ENCODE results near the gene THRB.

Gene THRB

DNA sequence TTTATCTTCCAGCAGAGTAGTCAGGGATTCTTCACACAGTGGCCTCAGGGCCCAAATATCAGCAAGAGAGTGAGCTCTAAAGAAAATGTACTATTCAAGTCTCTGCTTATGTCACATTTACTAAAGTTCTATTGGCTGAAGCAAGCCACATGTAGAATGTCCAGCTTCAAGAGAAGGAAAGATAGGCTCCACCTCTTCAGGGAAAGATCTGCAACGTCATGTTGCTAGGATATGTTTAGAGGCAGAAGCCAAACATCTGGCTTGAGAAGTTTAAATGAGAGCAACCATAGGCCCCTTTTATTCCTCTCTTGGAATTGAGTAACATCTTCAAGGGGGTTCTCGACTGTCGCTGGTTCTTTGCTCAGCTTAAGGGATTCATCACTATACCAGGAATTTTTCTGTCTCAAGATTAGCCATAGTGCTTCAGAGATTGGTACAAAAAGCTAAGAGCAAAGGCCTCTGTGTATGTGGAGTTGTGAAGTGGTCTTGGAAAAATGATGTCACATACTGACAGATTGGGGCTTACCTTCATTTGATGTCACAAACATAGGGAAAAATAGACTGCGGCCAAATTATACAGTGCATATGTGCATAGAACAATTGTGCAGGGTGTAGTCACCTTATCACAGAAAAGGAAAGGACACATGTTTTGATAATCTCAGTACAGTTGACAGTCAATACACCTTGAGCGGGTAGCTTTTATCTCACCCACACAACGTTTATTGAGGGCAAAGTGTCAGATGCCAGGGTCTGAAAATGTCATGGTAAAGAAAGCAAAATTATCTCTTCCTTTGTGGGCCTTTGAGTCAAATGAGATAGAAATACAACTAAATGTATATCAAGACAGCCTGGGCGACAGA lies 11.3 kb upstream of the THRB start:
- DNase-seq (ENCODE audit: low spot score) = no peak
- no peaks in the 10 kb centered on the region for H3K4me1 Mint-ChIP-seq (ENCODE audit: low read depth)
- no peaks in the 10 kb centered on the region for H3K27me3 Mint-ChIP-seq (ENCODE audit: low read depth)
- H3K27ac Mint-ChIP-seq = no peak overlapping the region
- no peaks in the 10 kb centered on the region for H3K36me3 Mint-ChIP-seq (ENCODE audit: low read depth)
- H3K4me3 Mint-ChIP-seq = no peak overlapping the region
- no peaks in the 10 kb centered on the region for H3K9me3 Mint-ChIP-seq

DNA sequence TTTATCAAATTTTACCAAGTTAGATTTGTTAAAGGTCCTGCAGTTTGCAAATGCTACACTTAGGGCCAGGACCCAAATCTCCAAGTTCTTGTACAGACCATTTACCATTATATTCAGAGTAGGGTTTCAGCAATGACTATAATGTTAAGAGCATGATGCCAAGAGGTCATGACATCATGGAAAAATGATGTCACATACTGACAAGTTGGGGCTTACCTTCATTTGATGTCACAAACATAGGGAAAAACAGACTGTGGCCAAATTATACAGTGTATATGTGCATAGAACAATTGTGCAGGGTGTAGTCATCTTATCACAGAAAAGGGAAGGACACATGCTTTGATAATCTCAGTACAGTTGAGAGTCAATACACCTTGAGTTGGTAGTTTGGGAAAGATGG lies 10.1 kb upstream of the THRB start:
- no peak overlapping the region for H3K4me3 Mint-ChIP-seq
- no peaks in the 10 kb centered on the region for H3K36me3 Mint-ChIP-seq (ENCODE audit: low read depth)
- H3K27me3 Mint-ChIP-seq (ENCODE audit: low read depth) = no peaks in the 10 kb centered on the region
- H3K27ac Mint-ChIP-seq = no peak overlapping the region
- no peak for DNase-seq (ENCODE audit: low spot score)
- no peaks in the 10 kb centered on the region for H3K4me1 Mint-ChIP-seq (ENCODE audit: low read depth)
- H3K9me3 Mint-ChIP-seq = no peaks in the 10 kb centered on the region

DNA sequence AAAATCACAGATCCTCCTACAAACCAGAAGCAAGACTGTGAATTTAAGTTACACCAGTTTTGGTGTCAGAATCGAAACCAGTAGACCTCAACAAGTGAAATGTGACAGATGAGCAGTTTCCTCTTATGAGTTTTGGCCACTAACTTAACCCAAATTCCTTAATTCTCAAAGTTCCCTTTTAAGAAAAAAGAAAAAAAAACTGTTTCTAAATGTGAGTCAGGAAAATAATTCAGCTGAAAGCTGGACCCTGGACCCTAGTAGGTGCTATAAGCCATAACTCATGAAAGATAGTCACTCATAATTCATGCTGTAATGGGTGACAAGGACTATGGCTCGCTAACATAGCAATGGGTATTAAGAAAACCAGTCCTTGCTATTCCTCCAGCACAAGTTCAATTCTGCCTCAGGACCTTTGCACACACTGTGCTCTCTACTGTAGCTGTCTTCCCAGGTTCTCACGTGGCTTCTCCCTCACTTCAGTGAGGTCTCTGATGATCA lies 9.0 kb upstream of the THRB start:
- Mint-ChIP-seq H3K27me3 (ENCODE audit: low read depth) (no peaks in the 10 kb centered on the region), H3K4me3 (no peak overlapping the region), H3K4me1 (ENCODE audit: low read depth) (no peaks in the 10 kb centered on the region), H3K9me3 (no peaks in the 10 kb centered on the region), H3K27ac (no peak overlapping the region), H3K36me3 (ENCODE audit: low read depth) (no peaks in the 10 kb centered on the region)
- no peak for DNase-seq (ENCODE audit: low spot score)

DNA sequence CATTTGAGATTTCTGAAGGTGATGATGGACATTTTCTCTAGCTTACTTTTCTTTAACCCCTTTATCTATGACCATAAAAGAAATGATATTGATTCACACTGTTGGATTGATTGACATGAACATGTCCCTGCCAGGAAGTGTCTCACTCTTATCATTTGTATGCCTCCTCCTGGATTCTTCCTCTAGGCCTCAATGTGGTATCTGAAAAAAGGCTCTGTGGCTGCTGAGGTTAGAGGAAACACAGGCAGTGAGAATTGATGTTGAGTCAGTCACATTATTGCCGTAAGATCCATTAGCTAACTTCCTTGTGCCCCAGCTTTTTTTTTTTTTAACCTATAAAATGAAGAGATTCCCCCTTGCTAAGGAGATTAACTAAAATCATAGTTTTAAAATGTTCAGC lies 8.0 kb upstream of the THRB start:
- Mint-ChIP-seq H3K36me3 (ENCODE audit: low read depth) (no peaks in the 10 kb centered on the region), H3K27ac (no peak overlapping the region), H3K4me1 (ENCODE audit: low read depth) (no peaks in the 10 kb centered on the region), H3K9me3 (no peaks in the 10 kb centered on the region), H3K4me3 (no peak overlapping the region), H3K27me3 (ENCODE audit: low read depth) (peaks cover 5% of the 10 kb centered on the region)
- DNase-seq (ENCODE audit: low spot score) = no peak

DNA sequence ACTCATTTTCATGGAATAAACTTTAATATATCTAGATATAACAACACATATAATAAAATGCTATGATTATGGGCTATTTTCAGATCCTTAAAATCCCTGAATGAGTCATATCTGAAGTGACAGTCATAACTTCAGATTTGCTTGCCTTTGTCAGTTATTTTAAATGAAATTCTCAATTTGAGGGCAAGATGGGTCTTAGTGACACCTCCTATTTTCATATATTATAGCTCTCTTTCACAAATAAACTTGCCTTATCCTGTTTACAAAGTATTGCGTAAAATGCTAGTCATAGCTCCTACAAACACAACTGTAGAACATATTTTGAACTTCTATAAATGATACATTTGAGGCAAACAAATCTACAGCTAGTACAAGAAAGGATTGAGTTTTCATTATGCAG lies 6.2 kb upstream of the THRB start:
- H3K36me3 Mint-ChIP-seq (ENCODE audit: low read depth) = no peaks in the 10 kb centered on the region
- no peak overlapping the region for H3K27ac Mint-ChIP-seq

DNA sequence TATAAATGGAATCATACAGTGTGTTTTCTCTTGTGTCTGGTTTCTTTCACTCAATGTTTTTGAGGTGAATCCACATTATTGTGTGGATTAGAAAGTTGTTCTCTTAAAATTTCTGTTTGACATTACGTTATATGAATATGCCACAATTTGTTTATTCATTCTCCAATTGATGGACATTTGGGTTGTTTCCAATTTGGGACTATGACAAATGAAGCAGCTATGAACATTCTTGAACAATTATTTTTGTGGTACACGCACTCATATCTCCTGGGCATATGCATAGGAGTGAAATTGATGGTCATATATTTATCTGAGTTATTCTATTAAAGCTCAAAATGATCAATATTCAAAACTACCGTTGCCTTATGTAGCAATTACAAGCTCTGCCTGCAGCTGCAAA lies 5.3 kb upstream of the THRB start:
- no peak overlapping the region for H3K4me3 Mint-ChIP-seq
- H3K27ac Mint-ChIP-seq = no peak overlapping the region
- no peaks in the 10 kb centered on the region for H3K9me3 Mint-ChIP-seq
- H3K4me1 Mint-ChIP-seq (ENCODE audit: low read depth) = no peaks in the 10 kb centered on the region
- no peak for DNase-seq (ENCODE audit: low spot score)
- H3K27me3 Mint-ChIP-seq (ENCODE audit: low read depth) = peaks cover 27% of the 10 kb centered on the region
- no peaks in the 10 kb centered on the region for H3K36me3 Mint-ChIP-seq (ENCODE audit: low read depth)

More for the DNA sequence above, 6.2 kb upstream of the THRB start:
- Mint-ChIP-seq H3K4me1 (ENCODE audit: low read depth) (no peaks in the 10 kb centered on the region), H3K4me3 (no peak overlapping the region), H3K27me3 (ENCODE audit: low read depth) (peaks cover 21% of the 10 kb centered on the region), H3K9me3 (no peaks in the 10 kb centered on the region)
- no peak for DNase-seq (ENCODE audit: low spot score)

DNA sequence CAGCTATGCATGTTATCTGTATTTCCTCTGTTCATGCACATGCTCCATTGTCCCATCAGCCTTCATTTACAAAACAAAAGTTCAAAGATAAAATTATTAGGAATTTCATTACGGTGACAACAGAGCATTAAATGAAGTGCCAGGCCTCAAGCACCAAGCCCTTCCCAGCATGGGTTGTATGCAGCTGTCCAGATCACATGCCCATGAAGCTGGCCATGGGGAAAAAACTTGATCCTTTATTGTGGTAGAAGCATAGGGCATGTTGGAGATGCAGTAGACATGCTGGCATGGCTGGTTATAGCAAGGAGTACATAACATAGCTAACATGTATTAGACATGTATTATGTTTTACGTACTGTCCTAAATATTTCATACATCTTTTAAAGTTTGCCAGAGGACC lies 4.1 kb upstream of the THRB start:
- no peak overlapping the region for H3K27ac Mint-ChIP-seq
- H3K4me3 Mint-ChIP-seq = no peak overlapping the region
- H3K9me3 Mint-ChIP-seq = no peaks in the 10 kb centered on the region
- peaks cover 33% of the 10 kb centered on the region for H3K27me3 Mint-ChIP-seq (ENCODE audit: low read depth)
- DNase-seq (ENCODE audit: low spot score) = no peak
- H3K36me3 Mint-ChIP-seq (ENCODE audit: low read depth) = no peaks in the 10 kb centered on the region
- H3K4me1 Mint-ChIP-seq (ENCODE audit: low read depth) = no peaks in the 10 kb centered on the region

DNA sequence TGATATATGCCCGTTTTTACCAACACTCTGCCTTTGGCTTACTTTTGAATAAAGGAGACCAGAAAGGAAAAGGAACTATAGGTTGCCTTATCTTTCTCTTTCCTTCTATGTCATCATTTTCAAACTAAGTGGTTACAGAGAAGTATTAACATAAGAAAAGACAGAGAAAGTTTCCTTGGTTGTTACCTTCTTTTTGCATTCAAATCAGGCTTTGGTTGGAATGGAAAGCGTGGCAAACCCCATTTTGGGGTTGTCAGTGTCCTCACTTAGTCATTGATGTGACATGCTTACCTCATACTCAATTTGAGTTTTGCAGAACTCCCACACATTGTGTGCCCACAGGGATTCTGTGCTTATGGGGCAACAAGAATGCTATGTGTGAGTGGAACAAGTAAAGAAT lies 3.7 kb upstream of the THRB start:
- DNase-seq (ENCODE audit: low spot score) = no peak
- Mint-ChIP-seq H3K9me3 (no peaks in the 10 kb centered on the region), H3K4me3 (no peak overlapping the region), H3K4me1 (ENCODE audit: low read depth) (no peaks in the 10 kb centered on the region), H3K36me3 (ENCODE audit: low read depth) (no peaks in the 10 kb centered on the region), H3K27me3 (ENCODE audit: low read depth) (peaks cover 36% of the 10 kb centered on the region), H3K27ac (no peak overlapping the region)

DNA sequence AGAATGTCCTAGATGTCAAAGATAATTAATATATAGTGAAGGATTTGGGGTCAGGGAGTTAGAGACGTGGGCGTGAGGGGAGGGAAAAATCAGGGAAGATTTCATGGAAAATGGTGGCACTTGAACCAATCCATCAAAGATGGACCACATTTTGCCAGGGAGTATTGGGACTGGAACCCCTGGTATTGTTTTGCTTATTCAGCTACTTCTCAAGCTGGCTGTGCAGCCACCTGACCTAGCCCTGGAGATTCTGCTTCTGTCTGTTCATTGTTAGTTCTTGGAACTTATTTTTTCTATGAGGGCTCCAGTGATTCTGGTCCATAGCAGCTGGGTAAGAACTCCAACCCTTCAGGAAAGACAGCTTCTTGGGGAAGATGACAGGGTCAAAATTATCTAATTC lies 3.3 kb upstream of the THRB start:
- no peak for DNase-seq (ENCODE audit: low spot score)
- Mint-ChIP-seq H3K4me3 (no peak overlapping the region), H3K4me1 (ENCODE audit: low read depth) (no peaks in the 10 kb centered on the region), H3K27me3 (ENCODE audit: low read depth) (peaks cover 39% of the 10 kb centered on the region), H3K27ac (no peak overlapping the region), H3K36me3 (ENCODE audit: low read depth) (no peaks in the 10 kb centered on the region), H3K9me3 (no peaks in the 10 kb centered on the region)

DNA sequence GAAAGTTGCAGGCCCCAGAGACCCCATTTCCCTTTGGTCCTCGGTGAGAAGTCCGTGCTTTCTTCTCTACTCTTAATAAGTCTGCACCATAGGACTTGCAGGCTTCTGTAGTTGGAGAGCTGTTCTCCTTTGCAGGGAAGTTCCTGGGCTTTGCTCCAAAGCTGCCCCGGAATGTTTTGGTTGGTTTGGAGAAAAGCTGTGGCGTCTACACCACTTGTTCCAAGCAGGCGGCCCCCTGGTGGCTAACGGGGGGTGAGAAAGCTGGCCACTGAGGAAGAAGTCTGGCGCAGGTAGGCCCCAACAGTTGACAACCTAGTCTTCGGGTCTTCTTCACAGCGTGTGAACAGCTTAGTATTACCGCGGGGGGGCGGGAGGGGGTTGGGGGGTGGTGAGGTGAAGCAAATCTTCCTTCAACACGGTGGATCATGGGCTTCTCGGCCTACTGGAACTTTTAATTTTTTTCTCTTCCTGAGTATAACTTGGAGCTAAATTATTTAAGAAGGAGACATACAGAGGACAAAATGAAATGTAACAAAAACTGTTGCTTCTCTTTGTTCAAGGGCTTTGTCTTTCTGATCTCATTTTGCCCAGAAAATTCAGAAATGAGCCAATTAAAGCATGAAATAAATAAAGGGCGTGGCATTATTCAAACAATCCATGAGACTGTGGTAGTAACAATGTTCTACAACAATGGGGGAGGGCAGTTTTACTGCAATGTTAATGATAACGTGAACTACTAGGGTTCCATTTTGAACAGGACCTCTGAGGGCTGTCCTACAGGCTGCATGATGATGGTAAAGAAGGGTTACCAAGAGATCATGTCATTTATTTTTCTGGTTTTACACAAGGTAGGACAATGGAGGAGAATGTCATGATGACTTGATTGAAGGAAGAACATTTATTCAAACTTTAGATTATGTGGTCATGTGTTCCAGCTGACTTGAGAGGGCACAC lies 2.2 kb upstream of the THRB start:
- Mint-ChIP-seq H3K36me3 (ENCODE audit: low read depth) (no peaks in the 10 kb centered on the region), H3K4me3 (no peak overlapping the region), H3K9me3 (no peaks in the 10 kb centered on the region), H3K4me1 (ENCODE audit: low read depth) (no peaks in the 10 kb centered on the region), H3K27ac (no peak overlapping the region), H3K27me3 (ENCODE audit: low read depth) (peaks cover 46% of the 10 kb centered on the region)
- DNase-seq (ENCODE audit: low spot score) = no peak

DNA sequence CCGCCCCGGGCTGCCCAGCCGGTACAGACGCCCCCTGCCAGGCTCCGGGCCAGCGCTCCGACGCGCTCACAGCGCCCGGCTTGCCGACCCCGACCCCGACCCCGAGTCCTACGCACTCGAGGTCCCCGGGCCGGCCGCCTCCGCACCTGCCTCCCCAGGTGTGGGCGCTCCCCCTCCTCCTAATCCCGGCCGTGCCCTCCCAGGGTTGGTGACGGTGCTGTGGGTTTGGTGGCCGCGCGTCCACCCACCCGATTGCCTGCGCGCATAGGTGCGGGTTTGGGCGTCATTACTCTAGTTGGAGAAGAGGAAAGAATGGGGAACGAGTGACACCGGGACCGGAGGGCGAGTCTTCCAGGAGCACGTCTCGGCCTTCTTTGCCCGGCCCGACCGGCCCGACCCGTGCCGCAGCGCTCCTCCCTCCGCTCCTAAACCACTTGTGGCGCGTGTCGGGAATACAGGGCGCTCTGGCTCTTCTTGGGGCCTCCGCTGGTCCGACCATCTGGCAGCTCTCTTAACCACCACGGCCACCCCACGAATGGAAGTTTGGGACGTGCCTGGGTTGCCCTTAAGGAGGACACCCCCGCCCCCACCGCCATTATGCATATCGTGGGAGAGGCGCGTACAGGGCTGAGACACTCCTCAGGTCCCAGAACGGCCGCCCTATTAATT lies 810 bp upstream of the THRB start:
- no peak overlapping the region for H3K4me3 Mint-ChIP-seq

DNA sequence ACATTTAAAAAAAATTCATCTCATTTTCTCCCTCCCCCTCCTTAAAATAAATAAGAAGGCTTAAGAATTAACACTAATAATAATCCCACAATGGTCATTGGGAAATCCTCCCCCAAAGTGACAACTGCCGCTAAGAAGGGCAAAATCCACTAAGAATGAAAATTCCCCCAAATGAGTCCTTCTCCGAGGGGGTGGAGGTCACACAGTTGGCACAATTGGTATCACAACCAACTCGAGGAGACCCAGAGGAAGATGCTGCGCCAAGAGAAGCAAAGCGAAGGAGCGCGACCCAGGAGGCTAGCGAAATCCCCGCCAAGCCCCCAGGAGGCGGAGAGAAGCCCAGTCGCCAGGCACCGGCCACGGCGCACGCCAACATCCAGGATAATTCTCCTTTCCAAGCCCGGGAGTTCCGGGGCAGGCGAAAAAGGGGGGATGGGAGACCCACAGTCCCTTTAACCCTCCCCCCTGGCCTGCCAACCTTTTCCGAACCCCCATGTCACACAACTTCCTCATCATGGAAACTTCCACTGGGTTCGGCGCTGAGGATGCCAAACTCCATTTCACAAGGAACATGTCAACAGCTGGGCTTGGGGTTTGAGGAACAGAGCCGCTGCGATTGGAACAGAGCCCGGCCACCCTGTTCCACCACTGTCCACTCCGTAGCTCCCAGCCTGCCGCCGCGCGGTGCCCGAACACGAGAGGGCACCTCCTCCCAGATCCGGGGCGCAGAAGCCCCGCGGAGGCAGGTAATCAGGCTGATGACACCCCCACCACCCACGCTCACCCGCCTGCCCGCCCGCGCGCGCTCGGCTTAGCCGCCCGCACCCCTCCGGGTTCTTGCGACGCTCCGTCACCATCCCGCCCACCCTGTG lies 668 bp downstream of the THRB start:
- peaks cover 46% of the 10 kb centered on the region for H3K27me3 Mint-ChIP-seq (ENCODE audit: low read depth)
- no peak overlapping the region for H3K4me3 Mint-ChIP-seq
- H3K36me3 Mint-ChIP-seq (ENCODE audit: low read depth) = no peaks in the 10 kb centered on the region
- no peak for DNase-seq (ENCODE audit: low spot score)
- H3K27ac Mint-ChIP-seq = no peak overlapping the region
- H3K4me1 Mint-ChIP-seq (ENCODE audit: low read depth) = no peaks in the 10 kb centered on the region
- H3K9me3 Mint-ChIP-seq = no peaks in the 10 kb centered on the region

More for the DNA sequence above, 810 bp upstream of the THRB start:
- Mint-ChIP-seq H3K9me3 (no peaks in the 10 kb centered on the region), H3K36me3 (ENCODE audit: low read depth) (no peaks in the 10 kb centered on the region), H3K4me1 (ENCODE audit: low read depth) (no peaks in the 10 kb centered on the region), H3K27ac (no peak overlapping the region), H3K27me3 (ENCODE audit: low read depth) (peaks cover 46% of the 10 kb centered on the region)
- no peak for DNase-seq (ENCODE audit: low spot score)

DNA sequence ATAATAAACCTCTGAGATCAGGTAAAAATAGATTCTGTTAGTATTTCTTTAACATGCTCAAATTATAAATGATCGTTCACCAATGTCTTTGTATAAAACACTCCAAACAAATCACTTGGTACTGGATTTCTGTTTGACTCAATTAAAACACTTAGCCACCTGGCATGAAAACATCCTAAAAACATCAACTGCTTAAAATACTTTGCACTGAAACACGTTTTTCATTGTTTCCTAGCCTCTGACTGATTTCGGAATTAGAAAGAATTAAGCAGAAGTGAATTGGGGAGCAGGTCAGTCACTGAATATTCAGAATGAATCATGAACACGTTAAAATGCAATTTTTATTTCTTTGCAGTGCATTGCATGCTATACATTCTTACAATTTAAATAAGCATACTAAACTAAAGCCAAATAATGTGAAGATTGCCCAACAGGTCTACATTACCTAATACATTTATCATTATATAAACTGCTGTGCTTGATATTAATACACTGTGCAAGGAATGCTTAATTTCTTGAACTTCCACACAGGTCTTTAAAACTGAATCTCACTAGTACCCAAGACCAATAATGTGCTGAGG lies 1.6 kb downstream of the THRB start:
- H3K4me3 Mint-ChIP-seq = no peak overlapping the region
- no peaks in the 10 kb centered on the region for H3K4me1 Mint-ChIP-seq (ENCODE audit: low read depth)
- no peaks in the 10 kb centered on the region for H3K36me3 Mint-ChIP-seq (ENCODE audit: low read depth)
- peaks cover 44% of the 10 kb centered on the region for H3K27me3 Mint-ChIP-seq (ENCODE audit: low read depth)
- no peaks in the 10 kb centered on the region for H3K9me3 Mint-ChIP-seq
- H3K27ac Mint-ChIP-seq = no peak overlapping the region
- no peak for DNase-seq (ENCODE audit: low spot score)
